GM10266 (cell line): Measurements from ENCODE around the gene CPVL.

Experiments used
- DNase-seq: peaks from one replicate; pipeline ENCODE4 v3.0.0; 2012; ENCODE audit errors: extremely low spot score
- TF ChIP-seq, protein P1 (sequence below): IDR thresholded peaks from 2 replicates; pipeline ENCODE4 v1.5.1; 2012; ENCODE audit warnings: mild to moderate bottlenecking, low read depth; ENCODE audit not compliant: control insufficient read depth, insufficient read depth; ENCODE audit errors: missing control alignments

The CPVL gene

GRCh38 chr7:28999427-28999826 lies 146.9 kb downstream of the CPVL start:
- no peak for DNase-seq

GRCh38 chr7:28998105-28998504 lies 148.2 kb downstream of the CPVL start:
- TF ChIP-seq, protein P1, sequence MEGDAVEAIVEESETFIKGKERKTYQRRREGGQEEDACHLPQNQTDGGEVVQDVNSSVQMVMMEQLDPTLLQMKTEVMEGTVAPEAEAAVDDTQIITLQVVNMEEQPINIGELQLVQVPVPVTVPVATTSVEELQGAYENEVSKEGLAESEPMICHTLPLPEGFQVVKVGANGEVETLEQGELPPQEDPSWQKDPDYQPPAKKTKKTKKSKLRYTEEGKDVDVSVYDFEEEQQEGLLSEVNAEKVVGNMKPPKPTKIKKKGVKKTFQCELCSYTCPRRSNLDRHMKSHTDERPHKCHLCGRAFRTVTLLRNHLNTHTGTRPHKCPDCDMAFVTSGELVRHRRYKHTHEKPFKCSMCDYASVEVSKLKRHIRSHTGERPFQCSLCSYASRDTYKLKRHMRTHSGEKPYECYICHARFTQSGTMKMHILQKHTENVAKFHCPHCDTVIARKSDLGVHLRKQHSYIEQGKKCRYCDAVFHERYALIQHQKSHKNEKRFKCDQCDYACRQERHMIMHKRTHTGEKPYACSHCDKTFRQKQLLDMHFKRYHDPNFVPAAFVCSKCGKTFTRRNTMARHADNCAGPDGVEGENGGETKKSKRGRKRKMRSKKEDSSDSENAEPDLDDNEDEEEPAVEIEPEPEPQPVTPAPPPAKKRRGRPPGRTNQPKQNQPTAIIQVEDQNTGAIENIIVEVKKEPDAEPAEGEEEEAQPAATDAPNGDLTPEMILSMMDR = no peak
- DNase-seq = no peak

More at GRCh38 chr7:28999427-28999826, 146.9 kb downstream of the CPVL start:
- TF ChIP-seq, protein P1 = no peak

DNA sequence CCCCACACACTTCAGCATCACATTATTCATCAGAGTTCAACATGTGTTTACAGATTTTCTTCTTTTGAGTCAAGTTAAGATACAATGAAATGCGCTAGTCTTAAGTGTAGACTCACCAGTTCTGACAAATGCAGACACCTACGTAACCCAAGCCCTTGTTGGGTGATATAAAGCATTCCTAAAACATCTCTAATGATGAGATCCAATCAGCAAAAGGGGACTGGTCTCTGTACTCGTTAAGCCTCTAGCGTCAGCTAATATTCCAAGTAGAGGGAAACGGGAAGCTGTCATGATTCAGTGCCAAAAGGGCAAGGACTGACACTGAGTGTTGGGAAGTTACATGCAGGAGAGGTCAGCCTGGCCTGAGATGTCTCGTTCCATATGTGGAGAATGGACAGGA lies 149.5 kb downstream of the CPVL start:
- TF ChIP-seq, protein P1 = no peak
- no peak for DNase-seq

DNA sequence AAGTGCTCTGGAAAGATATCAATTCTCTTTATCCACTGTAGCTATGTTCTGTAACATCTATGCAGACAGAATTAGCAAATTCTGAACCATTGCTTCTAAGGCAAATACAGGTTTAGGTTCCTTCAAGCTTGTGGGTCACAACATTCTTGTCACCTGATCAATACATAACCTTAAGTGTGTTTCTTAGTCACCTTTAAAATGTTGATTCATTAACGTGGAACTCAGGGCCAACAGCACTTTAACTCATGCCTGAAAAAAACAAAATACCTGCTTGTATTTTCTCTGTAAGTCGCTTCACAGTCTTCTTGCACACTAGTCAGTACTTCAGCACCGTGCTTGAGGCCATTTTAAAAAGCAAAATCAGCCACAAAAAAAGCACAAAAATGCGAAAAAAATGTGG lies 153.0 kb downstream of the CPVL start:
- no peak for DNase-seq
- TF ChIP-seq, protein P1 = no peak

DNA sequence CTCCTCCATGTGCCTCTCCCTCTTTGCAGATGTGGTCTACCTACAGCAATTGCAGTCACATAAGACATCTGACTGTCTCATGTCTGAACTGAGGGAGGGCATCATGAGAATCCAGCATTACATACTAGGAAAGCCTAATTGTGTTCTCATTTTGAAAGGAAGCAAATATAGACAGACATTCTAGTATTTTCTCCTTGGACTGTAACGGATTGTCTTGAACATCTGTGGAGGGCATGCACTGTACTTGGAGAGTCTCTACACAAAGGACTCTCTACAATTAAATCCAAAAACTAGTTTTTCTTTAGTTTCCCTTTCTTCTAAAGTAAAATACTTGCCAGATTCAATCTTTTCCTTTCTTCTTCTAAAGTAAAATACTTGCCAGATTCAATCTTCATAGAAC lies 153.5 kb downstream of the CPVL start:
- DNase-seq = no peak
- TF ChIP-seq, protein P1 = no peak

GRCh38 chr7:28990200-28990960 lies 156.0 kb downstream of the CPVL start:
- DNase-seq = no peak
- TF ChIP-seq, protein P1 = no peak

DNA sequence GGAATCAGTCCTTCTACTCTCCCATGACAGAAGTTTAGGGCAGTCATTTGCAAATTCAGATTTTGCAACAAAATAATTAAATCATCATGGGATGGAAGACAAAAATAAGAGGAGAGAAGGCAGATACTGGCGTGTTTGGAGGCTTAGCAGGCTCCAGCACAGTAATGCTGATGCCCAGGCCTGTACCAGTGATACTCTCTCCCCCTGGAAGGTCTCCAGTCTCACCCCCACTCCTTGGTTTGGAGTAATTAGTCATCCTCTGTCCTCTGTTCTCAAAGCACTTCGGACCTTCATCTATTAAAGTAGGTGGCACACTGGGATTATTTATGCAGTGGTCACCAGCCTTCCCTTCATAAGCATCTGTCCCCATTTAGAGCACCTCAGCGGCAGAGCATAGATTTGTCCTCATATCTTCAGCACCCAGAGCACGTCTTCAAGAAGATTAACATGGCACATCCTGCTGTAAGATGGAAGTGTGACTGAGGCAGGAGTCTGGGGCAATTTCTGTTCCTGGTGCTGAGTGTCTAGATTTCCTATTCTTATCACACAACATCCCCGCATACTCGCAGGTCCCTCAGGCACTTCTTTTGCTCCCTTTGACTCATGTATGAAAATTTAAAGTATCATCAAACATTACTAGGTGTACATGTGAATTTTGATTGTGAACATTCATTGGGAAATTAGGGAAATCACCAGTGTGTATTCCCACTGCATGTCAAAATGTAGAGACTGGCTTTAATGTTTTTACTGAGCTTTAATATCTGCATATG lies 156.9 kb downstream of the CPVL start:
- TF ChIP-seq, protein P1 = no peak
- no peak for DNase-seq
